Breast epithelium (tissue), 4 donors: ENCODE results near the gene SKAP1. TPM values are rescaled to one million over a fixed set of nuclear protein-coding genes. Genes with fewer than 3 reads are reported as not detected.

Experiments
- DNase-seq, 2 donors: peaks; one replicate each; pipeline ENCODE4 v3.0.0-alpha.2; 2019; ENCODE audit warnings: low spot score in 2 of 2
- H3K27ac ChIP-seq, 2 donors: fragments of 200-600 bp; sonication (generic) in 1 of 2; one replicate each; pipeline ENCODE4 v1.5.1; 2016 to 2019; ENCODE audit warnings: mild to moderate bottlenecking in 1 of 2
- H3K27me3 ChIP-seq, 2 donors: fragments of 200-600 bp; sonication (generic) in 1 of 2; one replicate each; pipeline versions ENCODE4 v1.5.1 to v1.6.0; 2017 to 2019; ENCODE audit warnings: control low read depth in 1 of 2, mild to moderate bottlenecking in 1 of 2
- H3K36me3 ChIP-seq: fragments of 200-600 bp; one replicate; pipeline ENCODE4 v1.5.1; 2019
- H3K4me1 ChIP-seq, 2 donors: fragments of 200-600 bp; sonication (generic); one replicate each; pipeline ENCODE4 v1.5.1; 2016 to 2019; ENCODE audit warnings: control low read depth in 1 of 2
- H3K4me3 ChIP-seq, 3 donors: fragments of 200-600 bp; sonication (generic); 1 replicate in 2 of 3; 2 replicates in 1 of 3; pipeline ENCODE4 v1.5.1; 2016 to 2019; ENCODE audit warnings: mild to moderate bottlenecking in 3 of 3, moderate library complexity in 2 of 3
- H3K9me3 ChIP-seq, 2 donors: fragments of 200-600 bp; sonication (generic) in 1 of 2; one replicate each; pipeline ENCODE4 v1.5.1; 2016 to 2019; ENCODE audit warnings: control low read depth in 1 of 2
- CTCF ChIP-seq, 3 donors: fragments of 450-650 bp; IDR thresholded peaks; one replicate each; pipeline ENCODE4 v1.5.1; 2016 to 2017; ENCODE audit warnings: antibody characterized with exemption in 3 of 3, mild to moderate bottlenecking in 3 of 3, moderate library complexity in 3 of 3
- POLR2A ChIP-seq: fragments of 450-650 bp; IDR thresholded peaks from one replicate; pipeline ENCODE4 v1.6.1; 2016; ENCODE audit warnings: antibody characterized with exemption, mild to moderate bottlenecking, moderate library complexity
- POLR2AphosphoS5 ChIP-seq, 3 donors: sonication (generic); formaldehyde crosslinking; IDR thresholded peaks; one replicate each; pipeline ENCODE4 v1.6.1; 2017; ENCODE audit warnings: antibody characterized with exemption in 3 of 3
- intact Hi-C: fragments of 100-400 bp; cut with DNase I; formaldehyde crosslinking; loops from one replicate; pipeline ENCODE4 v1.15.1; 2023; ENCODE audit warnings: low total_unique reads
- total RNA-seq, 3 donors: library from RNA; depleted of rRNA; stranded (reverse); fragments of >200 nt; gene quantifications; one replicate each; pipeline ENCODE4 v1.1.0, GENCODE V29; 2016

SKAP1 gene
- total RNA-seq, 3 donors from 2014 or later, result 1.1 to 7.5 (median 5.9) TPM

DNA sequence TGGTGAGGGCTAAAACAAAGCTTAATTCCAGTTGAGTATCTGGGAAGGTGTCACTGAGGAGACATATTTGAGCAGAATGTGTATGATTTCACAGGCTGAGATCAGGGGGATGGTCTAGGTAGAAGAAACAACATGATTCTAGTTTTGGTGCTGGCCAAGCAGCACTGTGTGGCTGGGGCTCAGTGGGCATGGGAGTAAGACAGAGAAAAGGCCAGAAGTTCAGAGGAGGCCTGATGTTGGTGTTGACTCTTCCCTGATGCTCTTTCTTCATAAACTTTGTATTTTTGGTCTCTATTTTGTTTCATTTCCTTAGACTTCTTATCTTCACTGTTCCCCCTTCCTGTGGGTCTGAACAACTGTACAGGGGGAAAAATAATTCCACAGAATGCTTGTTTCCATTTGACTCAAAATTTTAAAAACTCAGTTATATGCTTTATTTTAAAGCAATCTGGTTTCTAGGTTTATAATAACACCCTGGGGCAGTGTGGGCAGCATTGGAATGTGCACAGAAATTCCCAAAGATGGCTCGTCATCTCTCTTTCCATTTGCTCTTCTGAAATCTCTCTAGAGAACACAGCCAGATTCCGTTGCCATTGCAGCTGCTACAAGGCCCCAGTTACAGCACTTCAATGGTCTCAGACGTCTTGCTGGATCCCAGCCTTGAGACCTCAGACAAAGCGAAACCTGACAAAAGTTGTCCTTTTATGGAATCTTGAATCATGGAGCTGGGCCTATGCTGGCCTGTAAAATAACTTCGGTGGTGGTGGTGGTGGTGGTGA is 254.1 kb downstream of the SKAP1 start:
- Histone ChIP-seq H3K36me3 (no peaks in the 10 kb centered on the region), H3K27ac (no peak overlapping the region), H3K4me1 (no peaks in the 10 kb centered on the region), H3K27me3 (no peaks in the 10 kb centered on the region), H3K4me3 (no peak overlapping the region), H3K9me3 (no peaks in the 10 kb centered on the region)
- intact Hi-C loops, result no loop called here
- no peak for TF ChIP-seq POLR2A
- TF ChIP-seq CTCF (IDR thresholded peaks at IDR 0.05), result no peak
- DNase-seq, result no peak

DNA sequence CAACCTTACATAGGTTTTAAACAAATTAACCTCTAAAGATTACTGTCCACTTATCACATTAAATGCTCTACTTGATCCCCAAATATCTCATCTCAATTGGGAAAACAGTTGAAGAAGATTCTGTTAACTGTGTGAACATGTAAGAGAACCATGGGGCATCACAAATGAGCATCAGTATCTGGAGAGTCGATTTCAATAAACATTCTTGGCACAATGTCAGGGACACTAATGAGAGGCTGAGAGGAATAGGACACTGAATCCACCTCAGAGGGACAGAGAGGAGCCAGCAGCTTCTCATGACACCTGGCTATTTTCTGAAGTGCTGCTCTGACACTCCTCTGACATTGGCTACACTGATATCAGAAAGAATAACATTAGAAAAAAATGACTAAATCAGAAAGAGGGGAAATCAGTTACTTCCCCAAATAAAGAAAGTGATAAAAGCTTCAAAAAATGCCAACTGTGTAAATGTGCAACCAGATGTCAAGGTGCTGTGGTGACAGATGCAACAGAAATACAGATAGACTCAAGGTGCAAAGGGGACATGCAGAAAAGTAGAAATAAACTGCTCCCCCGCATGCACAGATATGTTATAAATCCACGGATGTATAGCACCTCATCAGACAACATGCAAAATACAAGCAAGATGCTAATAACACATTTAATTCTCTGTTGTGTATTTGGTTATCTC is 255.0 kb downstream of the SKAP1 start:
- H3K36me3 ChIP-seq, result no peaks in the 10 kb centered on the region
- no peak for TF ChIP-seq CTCF (IDR thresholded peaks at IDR 0.05)
- TF ChIP-seq POLR2AphosphoS5 (IDR thresholded peaks at IDR 0.05), result no peak
- TF ChIP-seq POLR2A, result no peak

DNA sequence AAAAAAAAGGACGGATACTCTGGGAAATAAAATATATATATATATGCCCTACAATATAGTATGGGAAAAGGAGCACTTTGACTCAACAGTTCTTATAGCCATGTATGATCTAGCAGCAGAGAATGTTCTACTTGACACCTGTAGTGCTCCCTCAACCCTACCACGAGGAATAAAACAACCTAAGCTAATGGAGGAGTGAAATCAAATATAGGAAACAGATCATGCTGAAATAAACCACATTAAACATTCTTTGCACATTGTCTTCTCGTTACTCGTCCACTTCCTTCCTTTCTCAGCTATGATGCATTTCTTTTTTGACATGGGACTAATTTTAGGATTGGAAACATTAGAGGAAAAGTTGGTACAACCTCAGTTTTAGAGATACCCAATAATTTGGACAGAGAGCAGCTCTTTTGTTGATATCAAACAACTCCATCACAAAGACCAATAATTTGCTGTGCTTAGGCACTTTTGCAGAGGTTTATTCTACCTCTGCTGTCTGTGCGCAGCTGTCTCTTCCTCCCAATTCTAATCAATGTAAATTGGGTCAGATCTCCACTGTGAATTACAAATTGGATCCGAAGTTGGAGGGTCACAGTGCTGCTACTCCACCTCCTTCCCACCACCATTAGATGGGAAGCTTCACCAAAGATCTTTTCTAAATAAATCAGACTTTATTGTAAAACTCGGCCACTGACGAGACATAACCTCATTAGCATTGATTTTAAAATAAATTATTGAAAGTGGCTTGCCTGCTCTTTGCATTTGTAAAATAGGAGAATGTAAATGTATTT is 256.6 kb downstream of the SKAP1 start:
- Histone ChIP-seq H3K27me3 (no peaks in the 10 kb centered on the region), H3K27ac (no peak overlapping the region), H3K4me1 (no peaks in the 10 kb centered on the region), H3K9me3 (no peaks in the 10 kb centered on the region), H3K36me3 (no peaks in the 10 kb centered on the region), H3K4me3 (no peak overlapping the region)
- TF ChIP-seq POLR2A (no peak), CTCF (IDR thresholded peaks at IDR 0.05) (no peak), POLR2AphosphoS5 (IDR thresholded peaks at IDR 0.05) (no peak)
- DNase-seq, result no peak
- intact Hi-C loops, result no loop called here

More for the DNA sequence above, 255.0 kb downstream of the SKAP1 start:
- Histone ChIP-seq H3K4me3 (no peak overlapping the region), H3K27ac (no peak overlapping the region), H3K27me3 (no peaks in the 10 kb centered on the region), H3K4me1 (no peaks in the 10 kb centered on the region), H3K9me3 (no peaks in the 10 kb centered on the region)
- intact Hi-C loops, result no loop called here
- no peak for DNase-seq

GRCh38 chr17:48169926-48170325 is 260.1 kb downstream of the SKAP1 start:
- Histone ChIP-seq H3K27me3 (no peaks in the 10 kb centered on the region), H3K4me3 (no peak overlapping the region), H3K4me1 (no peaks in the 10 kb centered on the region), H3K27ac (no peak overlapping the region), H3K9me3 (no peaks in the 10 kb centered on the region), H3K36me3 (no peaks in the 10 kb centered on the region)
- intact Hi-C loops, result no loop called here
- TF ChIP-seq POLR2A (no peak), POLR2AphosphoS5 (IDR thresholded peaks at IDR 0.05) (no peak), CTCF (IDR thresholded peaks at IDR 0.05) (no peak)
- no peak for DNase-seq
